ENCODE results near the gene PDZD2. TPM values are rescaled to one million over a fixed set of nuclear protein-coding genes. Genes with fewer than 3 reads are reported as not detected.

Gene PDZD2
- total and polyA plus RNA-seq, 2 donors (not counting 3 experiments of a cell fraction or from before 2014, with no cell fraction given): 0.66 to 6.9 TPM

DNA sequence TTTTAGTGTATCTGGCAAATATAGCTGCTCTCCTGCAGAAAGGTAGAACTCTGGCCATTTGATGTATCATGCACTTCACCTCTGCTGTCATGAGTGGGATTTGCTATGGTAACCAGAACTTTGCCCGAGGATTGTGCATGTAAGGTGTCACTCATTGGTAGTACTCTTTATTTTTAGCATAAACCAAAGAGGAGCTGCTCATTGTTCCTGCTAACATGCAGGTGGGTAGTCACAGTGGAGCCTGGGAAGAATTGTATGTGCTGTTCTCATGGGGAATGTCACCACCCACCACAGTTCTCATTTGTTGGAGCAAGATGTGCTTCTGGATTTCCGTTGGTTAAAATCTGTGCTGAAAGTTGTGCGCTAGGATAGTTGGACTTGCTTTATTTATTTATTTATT is 12.3 kb downstream of the PDZD2 start:
- H4K20me1 ChIP-seq (replicated peaks; ENCODE audit: control insufficient read depth, extremely low read depth, insufficient read depth, low read length): no peaks in the 10 kb centered on the region
- TF ChIP-seq POLR2AphosphoS5 (IDR thresholded peaks at IDR 0.05; ENCODE audit: insufficient read depth, low read depth, low read length) (no peak), MYC (IDR thresholded peaks at IDR 0.05; ENCODE audit: low read depth, low read length) (no peak), EZH2 (IDR thresholded peaks at IDR 0.05; ENCODE audit: borderline replicate concordance, low read depth, low read length, severe bottlenecking) (no peak), GATA2 (IDR thresholded peaks at IDR 0.05; ENCODE audit: insufficient read depth, insufficient read length, low read depth, low read length) (no peak), JUN (IDR thresholded peaks at IDR 0.05; ENCODE audit: borderline replicate concordance, insufficient read depth, insufficient read length, low read depth) (no peak), FOS (IDR thresholded peaks at IDR 0.05; ENCODE audit: borderline replicate concordance, insufficient read depth, low read length) (no peak), POLR2A (IDR thresholded peaks at IDR 0.05; ENCODE audit: low read depth, low read length) (no peak)
- TF ChIP-seq, protein P1, sequence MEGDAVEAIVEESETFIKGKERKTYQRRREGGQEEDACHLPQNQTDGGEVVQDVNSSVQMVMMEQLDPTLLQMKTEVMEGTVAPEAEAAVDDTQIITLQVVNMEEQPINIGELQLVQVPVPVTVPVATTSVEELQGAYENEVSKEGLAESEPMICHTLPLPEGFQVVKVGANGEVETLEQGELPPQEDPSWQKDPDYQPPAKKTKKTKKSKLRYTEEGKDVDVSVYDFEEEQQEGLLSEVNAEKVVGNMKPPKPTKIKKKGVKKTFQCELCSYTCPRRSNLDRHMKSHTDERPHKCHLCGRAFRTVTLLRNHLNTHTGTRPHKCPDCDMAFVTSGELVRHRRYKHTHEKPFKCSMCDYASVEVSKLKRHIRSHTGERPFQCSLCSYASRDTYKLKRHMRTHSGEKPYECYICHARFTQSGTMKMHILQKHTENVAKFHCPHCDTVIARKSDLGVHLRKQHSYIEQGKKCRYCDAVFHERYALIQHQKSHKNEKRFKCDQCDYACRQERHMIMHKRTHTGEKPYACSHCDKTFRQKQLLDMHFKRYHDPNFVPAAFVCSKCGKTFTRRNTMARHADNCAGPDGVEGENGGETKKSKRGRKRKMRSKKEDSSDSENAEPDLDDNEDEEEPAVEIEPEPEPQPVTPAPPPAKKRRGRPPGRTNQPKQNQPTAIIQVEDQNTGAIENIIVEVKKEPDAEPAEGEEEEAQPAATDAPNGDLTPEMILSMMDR (IDR thresholded peaks at IDR 0.05; ENCODE audit: extremely low read depth in 1 of 2, insufficient read depth in 1 of 2, low read depth in 1 of 2, low read length in 2 of 2): no peak
- TF ChIP-seq, protein P2, sequence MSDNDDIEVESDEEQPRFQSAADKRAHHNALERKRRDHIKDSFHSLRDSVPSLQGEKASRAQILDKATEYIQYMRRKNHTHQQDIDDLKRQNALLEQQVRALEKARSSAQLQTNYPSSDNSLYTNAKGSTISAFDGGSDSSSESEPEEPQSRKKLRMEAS (IDR thresholded peaks at IDR 0.05; ENCODE audit: insufficient read depth, insufficient read length): no peak
- no peaks in the 10 kb centered on the region for H3K79me2 ChIP-seq (ENCODE audit: control insufficient read depth, insufficient read depth, low read length)
- BruUV-seq (replicated peaks): no TSS peak
- H3K4me1 ChIP-seq (ENCODE audit: control insufficient read depth, extremely low read depth, insufficient read depth, low read length): no peaks in the 10 kb centered on the region
- H3K4me3 ChIP-seq (replicated peaks in 1 of 3; ENCODE audit: insufficient read depth in 1 of 3, low read depth in 1 of 3, low read length in 3 of 3): no peak overlapping the region
- no peak overlapping the region for H3K4me2 ChIP-seq (ENCODE audit: insufficient read depth, low read length)
- H3K9ac ChIP-seq (replicated peaks; ENCODE audit: extremely low read depth, insufficient read depth, low read length): no peak overlapping the region
- no peak overlapping the region for H3K27ac ChIP-seq (ENCODE audit: insufficient read depth, low read depth, low read length)
- no peaks in the 10 kb centered on the region for H3K27me3 ChIP-seq (ENCODE audit: control insufficient read depth in 2 of 2, insufficient read depth in 2 of 2, low read length in 2 of 2)
- dilution Hi-C loops (cut with MboI; ENCODE audit: extremely low pct_ligation_motif_present, low sequenced_read_pairs): no loop called here
- H3K9me3 ChIP-seq (replicated peaks; ENCODE audit: control insufficient read depth, insufficient read depth, low read length): no peaks in the 10 kb centered on the region
- no peaks in the 10 kb centered on the region for H3K36me3 ChIP-seq (ENCODE audit: control insufficient read depth in 2 of 2, extremely low read depth in 1 of 2, insufficient read depth in 2 of 2, low read length in 2 of 2)
- DNase-seq (ENCODE audit: low read depth, low spot score): no peak
- FAIRE-seq: no peak
- H2AFZ ChIP-seq (ENCODE audit: low read depth, low read length): no peak overlapping the region
- H3K9me1 ChIP-seq (replicated peaks; ENCODE audit: control insufficient read depth, extremely low read depth, insufficient read depth, low read length): no peaks in the 10 kb centered on the region
- intact Hi-C loops (cut with micrococcal nuclease): no loop called here
- ChIA-PET POLR2A (no interaction called here), CTCF (no interaction called here)

Data from endothelial cell of umbilical vein (primary cell).